ENCODE measurements around the gene IFNGR2.

Gene IFNGR2

DNA sequence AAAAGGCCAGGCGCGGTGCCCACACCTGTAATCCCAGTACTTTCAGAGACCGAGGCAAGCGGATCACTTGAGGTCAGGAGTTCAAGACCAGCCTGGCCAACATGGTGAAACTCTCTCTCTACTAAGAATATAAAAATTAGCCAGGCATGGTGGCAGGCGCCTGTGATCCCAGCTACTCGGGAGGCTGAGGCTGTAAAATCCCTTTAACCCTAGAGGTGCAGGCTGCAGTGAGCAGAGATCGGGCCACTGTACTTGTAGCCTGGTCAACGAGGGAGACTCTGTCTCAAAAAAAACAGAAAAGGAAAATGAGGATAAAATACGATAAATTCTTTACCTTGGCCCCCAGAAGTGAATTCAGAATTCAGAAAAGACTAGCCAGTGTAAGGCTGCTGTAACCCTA, 75.0 kb downstream of the IFNGR2 start:
- peak overlapping the region; percentile 84 for H3K4me3 ChIP-seq (ENCODE audit: low read depth, low read length)
- TF ChIP-seq CTCF (IDR thresholded peaks at IDR 0.05; ENCODE audit: low read depth, low read length): no peak

DNA sequence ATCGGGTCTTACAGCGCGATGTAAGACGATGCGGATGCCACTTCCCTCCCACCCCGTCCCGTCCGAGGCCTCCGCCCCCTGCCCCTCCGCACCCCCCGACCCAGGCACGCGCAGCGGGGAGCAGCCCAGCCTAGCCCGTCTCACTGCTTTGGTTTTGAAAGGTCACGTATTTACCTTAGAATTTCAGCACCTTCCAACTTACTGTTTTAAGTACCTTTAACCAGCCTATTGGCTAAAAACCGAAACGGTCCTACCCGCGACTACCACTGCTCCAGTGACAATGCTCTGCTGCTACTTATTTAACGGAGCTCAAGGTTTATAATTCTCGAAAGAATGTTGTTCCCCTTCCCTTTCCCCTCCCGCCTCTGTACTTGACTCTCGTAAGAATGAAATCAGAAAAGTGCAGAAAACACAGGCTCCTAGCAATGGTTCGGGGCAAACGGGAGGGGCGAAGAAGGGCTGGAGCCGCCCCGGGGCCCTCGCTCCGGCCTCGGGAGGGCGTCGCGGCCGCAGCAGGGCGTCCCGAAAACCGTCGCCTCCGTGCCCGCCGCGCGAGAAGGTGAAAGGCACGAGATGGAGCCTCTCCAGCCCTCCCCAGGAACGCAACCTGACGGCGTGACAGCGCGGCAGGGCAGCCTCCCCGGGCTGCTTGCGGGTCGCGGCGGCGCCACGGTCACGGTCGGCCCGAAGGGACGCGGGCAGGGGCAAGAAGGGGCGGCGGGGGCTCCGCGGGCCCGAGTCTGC, 75.9 kb downstream of the IFNGR2 start:
- peak overlapping the region; percentile 84 for H3K4me3 ChIP-seq (ENCODE audit: low read depth, low read length)
- TF ChIP-seq CTCF (IDR thresholded peaks at IDR 0.05; ENCODE audit: low read depth, low read length): no peak

DNA sequence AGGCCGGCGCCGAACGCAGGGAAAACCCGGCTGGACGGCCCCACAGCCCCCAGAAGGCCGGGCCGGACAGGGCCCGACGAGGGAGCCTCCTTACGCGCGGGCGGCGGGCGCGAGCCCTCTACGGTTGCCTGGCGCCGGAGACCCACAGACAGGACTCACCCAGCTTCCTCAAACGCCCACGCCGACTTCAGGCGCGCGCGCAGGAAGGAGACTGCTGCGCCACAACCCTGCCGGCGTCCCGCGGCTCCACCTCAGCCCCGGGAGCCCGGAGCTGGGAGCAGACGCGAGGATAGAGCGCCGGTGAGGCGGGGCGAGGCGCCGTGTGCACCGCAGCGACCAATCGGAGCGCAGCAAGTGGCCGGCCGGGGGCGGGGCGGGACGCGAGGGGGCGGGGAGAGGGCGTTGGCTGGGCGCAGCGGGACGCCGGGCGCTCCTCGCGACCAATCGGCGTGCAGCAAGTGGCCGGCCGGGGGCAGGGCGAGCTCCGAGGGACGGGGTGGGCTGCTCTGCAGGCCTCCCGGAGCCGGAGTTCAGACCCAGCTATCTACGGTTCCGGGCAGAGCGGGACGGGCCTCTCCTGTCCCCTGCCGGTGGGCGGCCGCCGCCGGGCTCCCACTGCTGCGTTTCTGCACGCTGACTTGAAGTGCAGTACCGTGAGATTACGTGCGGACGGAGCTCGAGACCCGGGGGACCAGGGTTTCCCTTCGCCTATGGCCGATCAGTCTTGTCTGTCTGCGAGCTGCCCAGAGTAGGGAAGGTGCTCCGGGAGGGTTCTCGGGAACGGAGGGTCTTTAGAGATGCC, 76.7 kb downstream of the IFNGR2 start, which contains the start of gene TMEM50B:
TMEM50B (minus strand) TSS at position 296 of the 802 bp plus-strand sequence. CDS start 11,089 bp downstream, outside the sequence.
- peak within 1 kb of the TSS; percentile 84 for H3K4me3 ChIP-seq (ENCODE audit: low read depth, low read length)
- TF ChIP-seq CTCF (IDR thresholded peaks at IDR 0.05; ENCODE audit: low read depth, low read length): peak; percentile 23; the same call in 1 of the 2 replicates

DNA sequence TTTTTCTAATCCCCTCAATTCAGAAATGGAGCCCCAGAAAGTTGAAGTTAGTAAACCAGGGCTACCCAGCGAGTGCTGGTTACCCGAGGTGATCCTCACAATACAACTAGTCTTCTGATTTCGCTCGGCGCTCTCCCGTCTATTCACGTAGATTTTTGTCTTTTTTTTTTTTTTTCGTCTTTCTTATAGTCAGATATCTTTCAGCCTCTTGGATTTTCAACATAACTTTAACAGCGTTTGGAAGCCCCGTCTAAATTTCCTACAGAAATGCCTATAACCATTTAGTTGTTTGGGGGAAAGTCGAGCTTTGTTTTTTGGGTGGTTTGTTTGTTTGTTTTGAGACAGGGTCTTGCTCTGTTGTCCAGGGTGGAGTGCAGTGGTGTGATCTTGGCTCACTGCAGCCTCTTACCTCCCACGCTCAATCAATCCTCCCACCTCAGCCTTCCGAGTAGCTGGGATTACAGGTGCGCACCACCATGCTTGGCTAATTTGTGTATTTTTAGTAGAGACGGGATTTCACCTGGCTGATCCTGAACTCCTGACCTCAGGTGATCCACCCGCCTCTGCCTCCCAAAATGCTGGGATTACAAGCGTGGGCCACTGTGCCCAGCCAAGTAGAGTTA, 77.4 kb downstream of the IFNGR2 start:
- peak overlapping the region; percentile 84 for H3K4me3 ChIP-seq (ENCODE audit: low read depth, low read length)
- no peak for TF ChIP-seq CTCF (IDR thresholded peaks at IDR 0.05; ENCODE audit: low read depth, low read length)

DNA sequence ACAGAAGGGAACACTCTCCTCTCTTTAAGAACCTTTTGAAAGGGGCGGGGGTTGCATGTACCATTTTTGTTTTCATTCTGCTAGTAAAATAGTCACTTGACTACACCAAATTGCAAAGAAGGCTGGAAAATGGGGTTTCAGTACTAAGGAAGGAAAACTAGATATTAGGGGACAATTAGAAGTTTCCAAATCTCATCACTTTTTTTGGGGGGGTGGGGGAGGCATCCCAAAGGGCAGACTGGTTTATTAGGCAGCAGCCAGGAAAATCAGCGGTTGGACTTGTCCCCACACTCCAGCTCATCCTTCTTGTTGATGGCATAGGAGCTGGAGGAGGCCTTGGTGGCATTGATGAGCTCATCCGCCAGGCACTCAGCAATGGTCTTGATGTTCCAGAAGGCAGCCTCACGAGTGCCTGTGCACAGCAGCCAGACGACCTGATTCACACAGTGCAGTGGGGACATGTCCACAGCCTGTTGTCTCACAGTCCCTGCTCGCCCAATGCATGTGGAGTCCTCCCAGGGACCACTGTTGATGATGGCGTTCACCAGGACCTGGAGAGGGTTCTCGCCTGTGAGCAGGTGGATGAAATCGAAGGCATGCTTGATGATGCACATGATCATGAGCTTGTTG, 78.2 kb downstream of the IFNGR2 start:
- no peak for TF ChIP-seq CTCF (IDR thresholded peaks at IDR 0.05; ENCODE audit: low read depth, low read length)
- H3K4me3 ChIP-seq (ENCODE audit: low read depth, low read length): no peak overlapping the region

Data from WI38 (cell line).